RWPE2 (cell line): ENCODE results near the gene NKX1-1.
"Not testable (repeated sequence)": the region's sequence is repeated elsewhere in the genome, so short reads cannot be mapped to it uniquely, and the experiment has no call there.

Source experiments
- ATAC-seq: fragments of 200-7000 bp; cut with Tn5 transposase; 3 replicates; pipeline ENCODE4 v1.9.1; 2021; ENCODE audit warnings: low read depth
- DNase-seq: peaks from one replicate; pipeline ENCODE4 v3.0.0-alpha.2; 2020; ENCODE audit warnings: low spot score
- H3K27ac ChIP-seq: fragments of 450-650 bp; 2 replicates; pipeline ENCODE4 v1.5.1; 2017; ENCODE audit warnings: mild to moderate bottlenecking; ENCODE audit not compliant: poor library complexity, severe bottlenecking
- H3K27me3 ChIP-seq: fragments of 250-450 bp; sonication (Bioruptor Pico); 2 replicates; pipeline ENCODE4 v1.5.1; 2021; ENCODE audit warnings: mild to moderate bottlenecking, moderate library complexity; ENCODE audit not compliant: insufficient read depth, poor library complexity, severe bottlenecking
- H3K36me3 ChIP-seq: fragments of 250-450 bp; sonication (Bioruptor Pico); 2 replicates; pipeline ENCODE4 v1.5.1; 2020; ENCODE audit warnings: low read depth, mild to moderate bottlenecking, moderate library complexity
- H3K4me1 ChIP-seq: fragments of 250-450 bp; sonication (Bioruptor Pico); 2 replicates; pipeline ENCODE4 v1.5.1; 2021; ENCODE audit warnings: mild to moderate bottlenecking, moderate library complexity; ENCODE audit not compliant: insufficient read depth, poor library complexity, severe bottlenecking
- H3K4me3 ChIP-seq: fragments of 250-450 bp; sonication (Bioruptor Pico); 2 replicates; pipeline ENCODE4 v1.5.1; 2021; ENCODE audit warnings: mild to moderate bottlenecking, moderate library complexity; ENCODE audit not compliant: severe bottlenecking
- H3K9me3 ChIP-seq: fragments of 250-450 bp; sonication (Bioruptor Pico); 2 replicates; pipeline ENCODE4 v1.5.1; 2021; ENCODE audit warnings: mild to moderate bottlenecking, moderate library complexity; ENCODE audit not compliant: severe bottlenecking
- TF ChIP-seq, protein P1 (sequence below): fragments of 450-650 bp; IDR thresholded peaks from one replicate; pipeline ENCODE4 v1.5.1; 2017; ENCODE audit warnings: mild to moderate bottlenecking, moderate library complexity; ENCODE audit not compliant: poor library complexity, severe bottlenecking

Gene NKX1-1

DNA sequence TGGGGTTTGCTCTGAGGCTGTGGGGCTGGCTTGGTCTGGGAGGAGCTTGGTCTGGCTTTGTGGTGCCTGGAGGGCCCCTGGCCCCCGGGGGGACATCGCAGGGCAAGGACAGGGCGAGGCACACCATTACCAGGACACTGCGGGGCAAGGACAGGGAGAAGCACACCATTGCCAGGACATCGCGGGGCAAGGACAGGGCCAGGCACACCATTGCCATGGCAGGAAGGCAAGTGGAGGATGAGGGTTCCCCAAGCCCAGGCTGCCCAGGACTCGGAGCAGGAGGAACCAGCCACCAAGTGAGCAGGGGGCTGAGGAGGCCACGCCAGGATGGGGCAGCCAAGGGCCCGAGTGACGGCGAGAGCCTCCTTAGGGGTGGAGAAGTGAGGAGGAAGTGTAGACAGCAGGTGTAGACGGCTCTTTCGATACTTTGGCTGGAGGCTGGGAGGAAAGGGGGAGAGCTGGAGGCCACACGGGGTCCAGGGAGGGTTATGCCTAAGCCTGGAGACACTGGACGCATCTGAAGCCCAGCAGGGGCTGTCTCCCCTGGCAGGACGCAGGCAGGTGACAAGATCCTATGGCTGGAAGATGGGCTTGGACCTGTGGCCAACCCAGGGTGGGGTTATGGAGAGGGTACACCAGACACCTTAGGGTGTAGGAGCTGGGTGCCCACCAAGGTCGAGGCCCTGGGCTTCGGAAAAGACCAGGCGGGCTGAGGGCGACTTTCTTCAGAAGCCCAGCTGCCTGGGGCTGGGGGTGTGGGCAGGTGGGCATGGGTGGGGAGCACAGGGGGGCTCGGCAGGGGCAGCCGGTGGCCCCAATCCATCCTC lies 7.3 kb downstream of the NKX1-1 start:
- Histone ChIP-seq H3K9me3 (peaks cover 6% of the 10 kb centered on the region), H3K36me3 (no peaks in the 10 kb centered on the region), H3K27ac (no peak overlapping the region), H3K4me3 (no peak overlapping the region), H3K4me1 (no peaks in the 10 kb centered on the region), H3K27me3 (peaks cover 39% of the 10 kb centered on the region)
- DNase-seq (peak; percentile 41), ATAC-seq (no peak)
- TF ChIP-seq, protein P1, sequence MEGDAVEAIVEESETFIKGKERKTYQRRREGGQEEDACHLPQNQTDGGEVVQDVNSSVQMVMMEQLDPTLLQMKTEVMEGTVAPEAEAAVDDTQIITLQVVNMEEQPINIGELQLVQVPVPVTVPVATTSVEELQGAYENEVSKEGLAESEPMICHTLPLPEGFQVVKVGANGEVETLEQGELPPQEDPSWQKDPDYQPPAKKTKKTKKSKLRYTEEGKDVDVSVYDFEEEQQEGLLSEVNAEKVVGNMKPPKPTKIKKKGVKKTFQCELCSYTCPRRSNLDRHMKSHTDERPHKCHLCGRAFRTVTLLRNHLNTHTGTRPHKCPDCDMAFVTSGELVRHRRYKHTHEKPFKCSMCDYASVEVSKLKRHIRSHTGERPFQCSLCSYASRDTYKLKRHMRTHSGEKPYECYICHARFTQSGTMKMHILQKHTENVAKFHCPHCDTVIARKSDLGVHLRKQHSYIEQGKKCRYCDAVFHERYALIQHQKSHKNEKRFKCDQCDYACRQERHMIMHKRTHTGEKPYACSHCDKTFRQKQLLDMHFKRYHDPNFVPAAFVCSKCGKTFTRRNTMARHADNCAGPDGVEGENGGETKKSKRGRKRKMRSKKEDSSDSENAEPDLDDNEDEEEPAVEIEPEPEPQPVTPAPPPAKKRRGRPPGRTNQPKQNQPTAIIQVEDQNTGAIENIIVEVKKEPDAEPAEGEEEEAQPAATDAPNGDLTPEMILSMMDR = no peak

DNA sequence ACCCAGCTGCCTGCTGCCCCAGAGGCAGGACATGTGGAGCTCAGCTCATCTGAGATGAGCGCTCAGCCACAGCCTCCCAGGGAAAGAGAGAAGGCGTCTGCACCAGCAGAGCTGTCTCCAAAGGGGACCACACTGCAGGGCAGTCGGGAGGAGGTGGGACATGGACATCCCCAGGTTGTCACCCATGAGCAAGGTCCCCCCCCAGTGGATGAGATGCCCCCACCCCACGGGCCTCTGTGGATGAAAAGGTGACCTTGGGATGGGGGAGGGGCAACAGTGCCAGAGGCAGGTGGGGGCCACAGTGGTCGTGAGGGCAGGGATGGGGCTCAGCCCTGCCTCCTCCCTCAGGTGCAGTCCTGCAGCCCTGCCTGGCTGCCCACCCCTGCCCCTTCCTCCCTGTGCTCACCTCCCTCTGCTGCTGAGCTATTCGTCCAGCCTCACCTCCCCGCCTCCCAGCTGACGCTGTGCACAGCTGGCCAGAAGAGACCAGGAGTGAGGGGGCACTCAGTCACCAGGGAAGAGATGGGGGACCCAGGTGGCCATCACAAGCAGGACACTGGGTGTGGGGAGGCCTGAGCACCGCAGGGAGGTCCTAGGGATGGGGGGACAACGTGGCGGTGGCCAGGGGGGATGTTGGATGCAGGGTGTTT lies 9.3 kb downstream of the NKX1-1 start:
- TF ChIP-seq, protein P1 = no peak
- no peaks in the 10 kb centered on the region for H3K4me1 ChIP-seq
- H3K36me3 ChIP-seq = 0 out of 2 replicates have a peak, but pooled peaks cover 2% of the 10 kb centered on the region
- H3K27ac ChIP-seq = no peak overlapping the region
- peak; percentile 53 for DNase-seq
- ATAC-seq = no peak
- H3K27me3 ChIP-seq = peaks cover 22% of the 10 kb centered on the region
- H3K4me3 ChIP-seq = no peak overlapping the region
- peaks cover 6% of the 10 kb centered on the region for H3K9me3 ChIP-seq

DNA sequence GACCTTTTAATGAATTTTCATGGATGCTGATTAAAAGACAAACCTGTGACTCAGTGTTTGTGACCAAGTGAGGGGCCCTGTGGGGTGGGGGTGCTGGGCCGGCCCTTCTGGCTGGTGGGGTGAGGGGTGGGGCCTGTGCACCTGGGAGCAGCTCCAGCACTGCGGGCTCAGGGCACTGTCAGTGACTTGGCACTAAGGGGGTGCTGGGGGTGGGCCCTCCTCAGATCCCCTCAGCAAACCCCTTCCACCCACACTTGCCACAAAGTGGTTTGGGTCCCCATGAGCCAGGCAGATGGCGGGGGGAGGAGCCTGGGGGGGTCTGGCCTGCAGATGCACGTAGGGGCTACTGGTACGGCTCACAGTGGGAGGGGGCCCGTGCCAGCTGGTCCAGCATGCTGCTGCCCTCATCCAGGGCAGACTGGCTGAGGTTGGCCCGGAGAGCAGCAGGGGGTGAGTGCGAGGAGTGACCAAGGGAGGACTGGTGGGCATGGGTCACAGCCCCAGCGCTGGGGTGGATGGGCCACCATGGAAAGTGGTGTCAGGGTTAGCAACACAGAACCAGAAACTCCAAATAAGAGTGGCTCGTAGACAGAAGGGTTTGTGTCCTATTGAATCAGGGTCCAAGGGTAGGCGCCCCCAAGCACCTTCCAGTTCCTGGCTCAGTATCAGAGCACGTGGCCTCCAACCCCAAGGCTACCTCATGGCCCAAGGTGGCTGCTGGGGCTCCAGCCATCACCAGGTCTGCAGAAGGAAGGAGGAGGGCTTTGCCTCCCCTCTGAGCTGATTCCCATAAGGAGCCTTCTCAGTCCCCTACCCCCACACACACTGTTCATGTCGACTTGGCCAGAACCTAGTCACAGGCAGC lies 10.1 kb downstream of the NKX1-1 start:
- ATAC-seq = no peak
- Histone ChIP-seq H3K9me3 (peaks cover 6% of the 10 kb centered on the region), H3K27me3 (peaks cover 15% of the 10 kb centered on the region), H3K36me3 (0 out of 2 replicates have a peak, but pooled peaks cover 4% of the 10 kb centered on the region), H3K4me3 (no peak overlapping the region), H3K4me1 (no peaks in the 10 kb centered on the region), H3K27ac (no peak overlapping the region)
- DNase-seq = peak; percentile 28
- TF ChIP-seq, protein P1 = no peak

GRCh38 chr4:1395389-1395820 lies 10.8 kb downstream of the NKX1-1 start:
- H3K27me3 ChIP-seq = not testable (repeated sequence)

GRCh38 chr4:1394554-1395388 lies 11.5 kb downstream of the NKX1-1 start:
- not testable (repeated sequence) for H3K4me1 ChIP-seq, H3K9me3 ChIP-seq

More at GRCh38 chr4:1395389-1395820, 10.8 kb downstream of the NKX1-1 start:
- not testable (repeated sequence) for ATAC-seq, H3K27ac ChIP-seq, H3K36me3 ChIP-seq, H3K9me3 ChIP-seq, H3K4me3 ChIP-seq, H3K4me1 ChIP-seq
- DNase-seq = peak; percentile 16

More at GRCh38 chr4:1394554-1395388, 11.5 kb downstream of the NKX1-1 start:
- not testable (repeated sequence) for H3K27ac ChIP-seq, H3K4me3 ChIP-seq, DNase-seq, H3K27me3 ChIP-seq, H3K36me3 ChIP-seq, ATAC-seq
